Retinal pigment epithelial cell (primary cell): Measurements from ENCODE around the gene DTWD1.
"Not testable (repeated sequence)": the region's sequence is repeated elsewhere in the genome, so short reads cannot be mapped to it uniquely, and the experiment has no call there.

Experiments used
- DNase-seq: peaks from one replicate; pipeline ENCODE4 v3.0.0-alpha.2; 2010; ENCODE audit warnings: low read depth
- H3K4me3 ChIP-seq: 2 replicates; pipeline ENCODE4 v1.5.1; 2011; ENCODE audit warnings: mild to moderate bottlenecking, low read length, control low read depth, moderate library complexity
- TF ChIP-seq, protein P1 (sequence below): conservative IDR thresholded peaks from 2 replicates; pipeline ENCODE4 v1.5.1; 2011; ENCODE audit warnings: low read depth, low read length, control low read depth, inconsistent platforms

DTWD1 gene

DNA sequence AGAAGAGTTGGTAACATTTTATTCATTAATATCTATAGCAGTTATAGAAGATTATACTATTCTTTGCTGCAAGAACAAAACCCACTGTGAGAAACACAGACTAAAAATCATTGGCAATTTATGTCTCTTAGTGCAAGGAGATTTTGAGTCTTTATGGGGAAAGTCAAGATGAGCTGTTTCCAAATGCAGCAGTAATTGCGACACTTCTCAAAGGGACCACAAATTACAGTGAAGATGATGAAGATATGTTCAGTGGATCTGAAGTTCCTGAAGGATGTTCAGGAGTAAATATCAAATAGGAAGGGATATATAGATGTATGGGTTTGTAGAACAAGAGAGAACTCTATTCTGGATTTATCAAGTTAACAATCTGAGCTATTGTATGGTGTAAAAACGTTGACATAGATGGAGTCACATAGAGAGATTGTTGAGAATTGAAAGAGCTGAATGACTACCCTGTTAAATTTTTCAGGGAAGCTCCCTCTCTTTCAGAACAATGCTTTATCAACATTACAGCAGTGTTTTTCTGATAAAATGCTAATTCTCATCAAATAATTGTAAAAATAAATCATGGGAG is 71.8 kb downstream of the DTWD1 start:
- no peak overlapping the region for H3K4me3 ChIP-seq
- TF ChIP-seq, protein P1, sequence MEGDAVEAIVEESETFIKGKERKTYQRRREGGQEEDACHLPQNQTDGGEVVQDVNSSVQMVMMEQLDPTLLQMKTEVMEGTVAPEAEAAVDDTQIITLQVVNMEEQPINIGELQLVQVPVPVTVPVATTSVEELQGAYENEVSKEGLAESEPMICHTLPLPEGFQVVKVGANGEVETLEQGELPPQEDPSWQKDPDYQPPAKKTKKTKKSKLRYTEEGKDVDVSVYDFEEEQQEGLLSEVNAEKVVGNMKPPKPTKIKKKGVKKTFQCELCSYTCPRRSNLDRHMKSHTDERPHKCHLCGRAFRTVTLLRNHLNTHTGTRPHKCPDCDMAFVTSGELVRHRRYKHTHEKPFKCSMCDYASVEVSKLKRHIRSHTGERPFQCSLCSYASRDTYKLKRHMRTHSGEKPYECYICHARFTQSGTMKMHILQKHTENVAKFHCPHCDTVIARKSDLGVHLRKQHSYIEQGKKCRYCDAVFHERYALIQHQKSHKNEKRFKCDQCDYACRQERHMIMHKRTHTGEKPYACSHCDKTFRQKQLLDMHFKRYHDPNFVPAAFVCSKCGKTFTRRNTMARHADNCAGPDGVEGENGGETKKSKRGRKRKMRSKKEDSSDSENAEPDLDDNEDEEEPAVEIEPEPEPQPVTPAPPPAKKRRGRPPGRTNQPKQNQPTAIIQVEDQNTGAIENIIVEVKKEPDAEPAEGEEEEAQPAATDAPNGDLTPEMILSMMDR = no peak
- no peak for DNase-seq

DNA sequence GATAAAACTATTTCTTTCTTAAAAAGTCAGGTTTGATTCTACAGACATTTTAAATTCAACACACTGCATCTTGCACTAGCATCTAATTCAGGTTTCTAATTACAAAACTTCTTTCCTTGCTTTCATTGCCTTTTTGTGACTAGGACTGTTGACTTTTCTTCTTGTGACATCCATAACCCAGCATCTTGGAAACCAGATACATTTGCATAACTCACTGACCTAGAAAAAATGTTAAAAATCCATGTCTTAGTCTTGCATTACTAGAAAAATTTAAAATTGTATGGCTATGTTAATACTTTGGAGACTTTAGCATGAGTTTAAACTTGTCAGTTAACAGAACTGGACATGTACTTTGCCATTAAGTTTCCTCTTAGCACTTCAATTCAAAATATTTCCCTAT is 72.7 kb downstream of the DTWD1 start:
- no peak for DNase-seq
- TF ChIP-seq, protein P1 = no peak
- no peak overlapping the region for H3K4me3 ChIP-seq

DNA sequence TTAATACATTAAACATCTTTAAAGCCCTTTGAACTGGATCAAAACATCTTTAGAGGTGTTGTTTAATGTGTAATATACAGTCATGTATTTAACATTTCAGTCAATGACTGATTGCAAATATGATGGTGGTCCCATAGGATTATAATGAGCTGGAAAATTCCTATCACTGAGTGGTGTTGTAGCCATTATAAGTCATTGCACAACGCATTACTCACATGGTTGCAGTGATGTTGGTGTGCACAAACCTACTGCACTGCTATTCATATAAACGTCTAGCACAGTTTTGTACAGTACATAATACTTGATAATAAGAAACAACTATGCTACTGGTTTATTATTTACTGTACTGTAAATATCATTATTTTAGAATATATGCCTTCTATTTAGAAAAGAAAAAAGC is 75.6 kb downstream of the DTWD1 start:
- TF ChIP-seq, protein P1 = no peak
- no peak for DNase-seq

DNA sequence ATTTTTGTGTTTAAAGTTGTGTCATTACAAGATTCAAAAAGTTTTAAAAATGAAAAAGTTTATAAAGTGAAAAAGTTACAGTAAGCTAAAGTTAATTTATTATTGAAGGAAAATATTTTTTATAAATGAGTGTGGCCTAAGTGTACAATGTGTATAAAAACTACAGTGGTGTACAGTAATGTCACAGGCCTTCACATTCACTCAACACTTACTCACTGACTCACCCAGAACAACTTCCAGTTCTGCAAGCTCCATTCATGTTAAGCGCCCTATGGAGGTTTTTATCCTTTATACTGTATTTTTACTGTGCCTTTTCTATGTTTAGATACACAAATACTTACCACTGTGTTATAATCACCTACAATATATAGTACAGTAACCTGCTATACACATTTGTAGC is 76.3 kb downstream of the DTWD1 start:
- no peak for DNase-seq
- no peak overlapping the region for H3K4me3 ChIP-seq
- TF ChIP-seq, protein P1 = no peak

More for the DNA sequence above, 75.6 kb downstream of the DTWD1 start:
- no peak overlapping the region for H3K4me3 ChIP-seq

DNA sequence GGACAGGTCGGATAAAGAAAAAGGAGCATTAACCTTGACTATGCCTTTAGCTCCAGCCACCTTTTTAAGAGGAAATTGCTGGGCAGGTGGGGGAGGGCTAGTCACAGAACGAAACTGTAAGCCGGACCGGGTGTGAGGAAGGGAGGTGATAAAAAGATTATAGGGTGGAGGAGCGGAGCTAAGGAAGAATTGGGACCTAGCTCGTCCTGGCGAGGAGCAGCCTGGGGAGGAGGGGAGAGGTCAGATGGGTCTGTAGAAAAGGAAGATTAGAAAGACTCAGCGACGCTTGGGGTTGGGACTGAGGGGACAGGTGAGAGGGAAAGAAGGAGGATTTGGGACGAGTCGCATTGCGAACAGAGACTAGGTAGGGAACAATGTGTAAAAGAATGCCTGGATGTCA is 82.1 kb downstream of the DTWD1 start:
- DNase-seq, H3K4me3 ChIP-seq: not testable (repeated sequence)
